Heart left ventricle (tissue), 16 donors: Measurements from ENCODE around the gene TNFRSF9. TPM values are rescaled to one million over a fixed set of nuclear protein-coding genes. Genes with fewer than 3 reads are reported as not detected.
A peak's percentile ranks its signal among the peaks of the same experiment; 100 is the strongest.

Source experiments
- ATAC-seq, 4 donors: fragments of 200-7000 bp; cut with Tn5 transposase; one replicate each; pipeline ENCODE4 v1.9.1; 2020 to 2022; ENCODE audit warnings: moderate library complexity in 4 of 4, mild to moderate bottlenecking in 3 of 4, moderate number of reproducible peaks in 1 of 4
- DNase-seq, 5 donors: peaks; one replicate each; pipeline ENCODE4 v3.0.0-alpha.2; 2020
- H3K27ac ChIP-seq, 12 donors: fragments of 200-600 bp; sonication (generic) in 4 of 12; one replicate each; pipeline versions ENCODE4 v1.5.0 to v1.8.0; 2016 to 2022; ENCODE audit warnings: mild to moderate bottlenecking in 2 of 12
- H3K27me3 ChIP-seq, 9 donors: fragments of 200-600 bp; sonication (generic) in 2 of 9; one replicate each; pipeline versions ENCODE4 v1.5.1 to v1.8.0; 2016 to 2022; ENCODE audit warnings: mild to moderate bottlenecking in 3 of 9
- H3K36me3 ChIP-seq, 9 donors: fragments of 200-600 bp; sonication (generic) in 2 of 9; one replicate each; pipeline versions ENCODE4 v1.5.0 to v1.8.0; 2018 to 2022; ENCODE audit warnings: mild to moderate bottlenecking in 2 of 9
- H3K4me1 ChIP-seq, 12 donors: fragments of 200-600 bp; sonication (generic) in 4 of 12; one replicate each; pipeline versions ENCODE4 v1.5.0 to v1.8.0; 2016 to 2022; ENCODE audit warnings: mild to moderate bottlenecking in 3 of 12
- H3K4me3 ChIP-seq, 12 donors: fragments of 200-600 bp; sonication (generic) in 4 of 12; one replicate each; pipeline versions ENCODE4 v1.5.0 to v1.8.0; 2017 to 2022; ENCODE audit warnings: mild to moderate bottlenecking in 9 of 12, moderate library complexity in 4 of 12
- H3K9me3 ChIP-seq, 12 donors: fragments of 200-600 bp; sonication (generic) in 4 of 12; one replicate each; pipeline versions ENCODE4 v1.5.0 to v1.8.0; 2016 to 2022; ENCODE audit warnings: mild to moderate bottlenecking in 1 of 12
- CTCF ChIP-seq, 12 donors: fragments of 200-600 bp; sonication (generic) in 4 of 12; IDR thresholded peaks; one replicate each; pipeline versions ENCODE4 v1.5.0 to v1.8.0; 2018 to 2022; ENCODE audit warnings: antibody characterized with exemption in 12 of 12, mild to moderate bottlenecking in 5 of 12
- POLR2A ChIP-seq, 2 donors: fragments of 450-650 bp; IDR thresholded peaks; one replicate each; pipeline ENCODE4 v1.6.1; 2017; ENCODE audit warnings: antibody characterized with exemption in 2 of 2, mild to moderate bottlenecking in 2 of 2, moderate library complexity in 2 of 2
- WGBS, 4 donors: extraction: QIAGEN DNeasy Blood & Tissue Kit in 2 of 4; methylation state at CpG; one replicate each; pipeline versions ENCODE4 v1.1.5 to v1.1.7; 2013 to 2018; 5-methylcytosine and 5-hydroxymethylcytosine counted together
- intact Hi-C, 10 donors: fragments of 100-400 bp; cut with DNase I; formaldehyde crosslinking; loops; one replicate each; pipeline versions ENCODE4 v1.11.1 to v1.14.2; 2022
- polyA plus RNA-seq, 2 donors: library from polyadenylated mRNA; stranded (reverse); fragments of 200-250 nt; gene quantifications; one replicate each; pipeline ENCODE4 v1.2.3, GENCODE V29; 2013
- total RNA-seq, 9 donors: library from RNA; depleted of rRNA in 2 of 9; stranded (reverse); fragments of >200 nt in 2 of 9; fragmentation: NEBNext Ultra II Directional in 3 of 9; extraction: Animal tissue kit (Norgen Biotek cat#: 25700) in 3 of 9; gene quantifications; one replicate each; pipeline versions ENCODE4 v1.1.0 to v1.2.4, GENCODE V29; 2016 to 2023
- donor health status: ischemic (EF 13 %, LVEDD 7.1; RV severe dilation, severe dysfunction).
- donor health status: healthy with polysubstance abuse.
- donor health status: DM: no; HTN: yes; CAD: no.
- donor health status: DM: no; HTN: no; CAD: no.
- donor health status: ischemic (EF 25% LVEDD 6.9; RV normal size, moderate dysfunction).
- donor health status: ischemic (EF 25% LVEDD 5.7; RV mildly dilated, moderate dysfunction).
- donor health status: healthy.
- donor health status: DM: yes; HTN: yes; CAD: no.
- donor health status: ischemic (EF 35%, LVEDD 5.7; RV mildly dilated, moderate dysfunction).
- donor health status: nonischemic (EF 11% LVEDD 7.7; RV severe dilation, severe dysfunction).
- donor health status: DM: yes; HTN: yes; CAD: no.
- donor health status: PGD.
- donor health status: ischemic (EF 29% LVEDD 5.4; RV normal size, mild dysfunction).
- donor health status: nonischemic (EF 23%, LVEDD 6.1; RV moderate dilation, normal function).

Gene TNFRSF9
- total and polyA plus RNA-seq, 11 donors, result 0.04 to 1.9 (median 0.36) TPM; not detected in 7

GRCh38 chr1:7987528-7987927 lies 46.9 kb upstream of the TNFRSF9 start:
- no peak for TF ChIP-seq POLR2A (IDR thresholded peaks at IDR 0.05)
- TF ChIP-seq CTCF (IDR thresholded peaks at IDR 0.05), result no peak
- intact Hi-C loops, result loop anchor here in 2 of 10 donors (5.0 to 10.0 kb wide), 3 partner anchors 35 to 867 kb away; no protein-coding TSS in a partner anchor
- ATAC-seq (no peak), DNase-seq (no peak)
- Histone ChIP-seq H3K27ac (no peak overlapping the region), H3K4me1 (peaks cover 0 to 26% (median 2%) of the 10 kb centered on the region in 12 donors), H3K27me3 (no peaks in the 10 kb centered on the region), H3K4me3 (no peak overlapping the region), H3K9me3 (no peaks in the 10 kb centered on the region), H3K36me3 (peaks cover 0 to 53% (median 41%) of the 10 kb centered on the region in 9 donors)
- WGBS, 4 donors, result 91 to 98% (median 96%) methylated on average over 7 of the region's 7 CpGs

GRCh38 chr1:7985851-7986612 lies 45.4 kb upstream of the TNFRSF9 start:
- ATAC-seq (peak in 1 of 4 donors; percentile 7), DNase-seq (no peak)
- no peak for TF ChIP-seq CTCF (IDR thresholded peaks at IDR 0.05)
- no peaks in the 10 kb centered on the region for H3K9me3 ChIP-seq
- H3K4me3 ChIP-seq, result no peak overlapping the region
- H3K27ac ChIP-seq, result peak overlapping the region in 1 of 12 donors; percentile 5
- peaks cover 0 to 59% (median 46%) of the 10 kb centered on the region in 9 donors for H3K36me3 ChIP-seq
- intact Hi-C loops, result loop anchor here in 3 of 10 donors (2.0 to 10.0 kb wide), 4 partner anchors 36 to 869 kb away; no protein-coding TSS in a partner anchor
- H3K27me3 ChIP-seq, result no peaks in the 10 kb centered on the region
- H3K4me1 ChIP-seq, result peaks cover 0 to 28% (median 7%) of the 10 kb centered on the region in 12 donors
- WGBS, 4 donors, result 58 to 71% (median 66%) methylated on average over 13 to 15 of the region's 15 CpGs

DNA sequence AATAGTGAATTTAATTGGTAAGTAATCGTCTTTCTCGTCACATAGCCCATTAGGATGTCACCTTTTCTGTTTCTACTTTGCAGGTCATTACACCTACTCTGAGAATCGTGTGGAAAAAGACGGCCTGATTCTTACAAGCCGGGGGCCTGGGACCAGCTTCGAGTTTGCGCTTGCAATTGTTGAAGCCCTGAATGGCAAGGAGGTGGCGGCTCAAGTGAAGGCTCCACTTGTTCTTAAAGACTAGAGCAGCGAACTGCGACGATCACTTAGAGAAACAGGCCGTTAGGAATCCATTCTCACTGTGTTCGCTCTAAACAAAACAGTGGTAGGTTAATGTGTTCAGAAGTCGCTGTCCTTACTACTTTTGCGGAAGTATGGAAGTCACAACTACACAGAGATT lies 44.2 kb upstream of the TNFRSF9 start:
- Histone ChIP-seq H3K27me3 (no peaks in the 10 kb centered on the region), H3K27ac (no peak overlapping the region), H3K4me1 (peaks cover 0 to 27% (median 7%) of the 10 kb centered on the region in 12 donors), H3K9me3 (no peaks in the 10 kb centered on the region), H3K36me3 (peaks cover 0 to 72% (median 58%) of the 10 kb centered on the region in 9 donors), H3K4me3 (no peak overlapping the region)
- ATAC-seq (no peak), DNase-seq (no peak)
- WGBS, 4 donors, result 92 to 96% (median 94%) methylated on average over 15 of the region's 15 CpGs
- intact Hi-C loops, result loop anchor here in 8 of 10 donors (2.0 to 10.0 kb wide), 9 partner anchors 32 to 870 kb away; partner anchors contain the start of genes ERRFI1 (in 3 of the 8) and SLC45A1 (in 2 of the 8)
- TF ChIP-seq POLR2A (IDR thresholded peaks at IDR 0.05), result no peak
- no peak for TF ChIP-seq CTCF (IDR thresholded peaks at IDR 0.05)

DNA sequence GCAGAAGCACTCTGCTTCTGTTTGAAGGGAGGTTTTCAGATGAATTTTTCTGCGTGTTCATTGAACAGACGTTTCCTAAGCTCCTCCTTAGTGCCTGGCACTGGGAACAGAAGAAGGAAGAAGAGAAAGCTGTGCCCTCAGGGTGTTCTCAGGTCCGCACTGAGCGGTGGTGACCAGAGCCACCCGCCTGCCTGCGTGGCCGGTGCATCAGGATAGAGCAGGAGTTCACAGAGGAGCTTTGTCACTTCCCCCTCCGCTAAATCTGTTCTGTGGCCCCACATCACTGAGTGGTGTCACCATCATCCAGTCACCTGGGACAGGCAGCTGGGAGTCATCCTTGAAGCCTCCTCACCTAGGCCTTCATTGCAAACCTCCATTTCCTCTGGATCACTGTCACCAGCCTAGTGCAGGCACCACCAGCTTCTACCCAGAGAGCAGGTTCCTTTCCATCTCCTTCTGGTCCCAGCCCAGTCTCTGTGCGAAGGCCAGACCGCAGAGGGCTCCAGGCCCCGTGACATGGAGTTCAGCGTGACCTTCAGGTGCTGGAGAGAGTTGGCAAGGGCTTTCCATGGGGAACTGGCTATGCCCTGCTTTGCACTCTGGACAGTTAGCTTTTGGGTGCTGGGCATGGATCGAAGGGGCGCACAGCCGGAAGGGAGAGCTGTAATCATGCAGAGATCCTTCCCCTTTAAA lies 42.6 kb upstream of the TNFRSF9 start:
- Histone ChIP-seq H3K9me3 (no peaks in the 10 kb centered on the region), H3K27me3 (no peaks in the 10 kb centered on the region), H3K36me3 (peaks cover 0 to 87% (median 74%) of the 10 kb centered on the region in 9 donors), H3K4me1 (peaks cover 0 to 24% (median 7%) of the 10 kb centered on the region in 12 donors), H3K27ac (no peak overlapping the region), H3K4me3 (no peak overlapping the region)
- intact Hi-C loops, result loop anchor here in 9 of 10 donors (2.0 to 10.0 kb wide), 11 partner anchors 34 to 872 kb away; partner anchors contain the start of genes ERRFI1 (in 3 of the 9) and SLC45A1 (in 2 of the 9)
- TF ChIP-seq CTCF (IDR thresholded peaks at IDR 0.05) (no peak), POLR2A (IDR thresholded peaks at IDR 0.05) (no peak)
- DNase-seq (peak in 1 of 5 donors; percentile 41), ATAC-seq (peak in 3 of 4 donors; percentile 57 to 77 (median 62))
- 86 to 91% (median 89%) methylated on average over 15 of the region's 15 CpGs for WGBS, 4 donors
